ENCODE results near the gene KYAT1.

The KYAT1 gene

DNA sequence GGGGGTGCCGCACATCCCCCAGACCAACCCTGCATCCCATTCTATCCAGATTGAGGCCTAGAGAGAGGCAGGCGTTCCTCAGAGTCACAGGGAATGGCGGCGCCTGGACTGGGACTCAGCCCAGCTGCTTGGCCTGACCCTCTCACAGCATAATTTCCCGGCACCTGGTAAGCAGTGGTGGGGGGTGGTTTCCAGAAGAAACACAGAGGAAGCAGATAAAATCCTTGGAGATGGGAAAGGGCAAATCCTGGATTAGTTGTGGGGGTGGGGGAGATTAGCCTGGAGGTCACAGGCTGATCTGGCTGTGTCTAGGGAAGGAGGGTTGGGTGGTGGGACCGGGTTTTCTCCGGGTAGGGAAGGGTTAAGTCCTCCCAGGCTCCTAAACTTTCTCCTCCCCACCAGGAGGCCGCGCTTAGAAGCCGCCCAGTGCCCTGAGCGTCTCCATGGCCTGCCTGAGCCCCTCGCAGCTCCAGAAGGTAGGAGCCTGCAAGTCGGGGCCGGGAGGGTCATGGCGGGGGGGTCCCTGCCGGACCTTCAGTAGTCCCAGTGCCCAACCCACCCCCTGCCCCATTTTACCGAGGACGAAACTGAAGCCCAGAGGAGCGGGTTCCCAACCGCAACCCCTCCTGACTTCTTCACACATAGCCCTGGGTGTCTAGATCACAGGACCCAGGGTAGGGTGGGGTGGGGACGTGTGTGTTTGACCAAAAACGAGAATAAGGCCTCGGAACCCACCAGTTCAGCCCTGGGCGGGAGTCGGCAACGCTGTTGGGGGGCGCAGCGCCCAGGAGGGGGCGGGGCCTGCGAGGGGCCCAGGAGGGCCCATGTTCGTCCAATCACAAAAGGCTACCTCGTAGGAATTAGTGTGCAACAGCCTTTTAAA lies 40.4 kb upstream of the KYAT1 start:
- TF ChIP-seq, protein P1, sequence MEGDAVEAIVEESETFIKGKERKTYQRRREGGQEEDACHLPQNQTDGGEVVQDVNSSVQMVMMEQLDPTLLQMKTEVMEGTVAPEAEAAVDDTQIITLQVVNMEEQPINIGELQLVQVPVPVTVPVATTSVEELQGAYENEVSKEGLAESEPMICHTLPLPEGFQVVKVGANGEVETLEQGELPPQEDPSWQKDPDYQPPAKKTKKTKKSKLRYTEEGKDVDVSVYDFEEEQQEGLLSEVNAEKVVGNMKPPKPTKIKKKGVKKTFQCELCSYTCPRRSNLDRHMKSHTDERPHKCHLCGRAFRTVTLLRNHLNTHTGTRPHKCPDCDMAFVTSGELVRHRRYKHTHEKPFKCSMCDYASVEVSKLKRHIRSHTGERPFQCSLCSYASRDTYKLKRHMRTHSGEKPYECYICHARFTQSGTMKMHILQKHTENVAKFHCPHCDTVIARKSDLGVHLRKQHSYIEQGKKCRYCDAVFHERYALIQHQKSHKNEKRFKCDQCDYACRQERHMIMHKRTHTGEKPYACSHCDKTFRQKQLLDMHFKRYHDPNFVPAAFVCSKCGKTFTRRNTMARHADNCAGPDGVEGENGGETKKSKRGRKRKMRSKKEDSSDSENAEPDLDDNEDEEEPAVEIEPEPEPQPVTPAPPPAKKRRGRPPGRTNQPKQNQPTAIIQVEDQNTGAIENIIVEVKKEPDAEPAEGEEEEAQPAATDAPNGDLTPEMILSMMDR (IDR thresholded peaks at IDR 0.05; ENCODE audit: unreplicated experiment in 3 of 3): peak in 1 of 3 experiments; percentile 10
- Mint-ChIP-seq H3K4me1 (peaks cover 30% of the 10 kb centered on the region), H3K9me3 (no peaks in the 10 kb centered on the region), H3K27ac (peak overlapping the region; percentile 96 to 99 (median 99)), H3K36me3 (ENCODE audit: low read depth) (peaks cover 9% of the 10 kb centered on the region), H3K4me3 (peak overlapping the region; percentile 91 to 92 (median 91)), H3K27me3 (ENCODE audit: low read depth) (no peaks in the 10 kb centered on the region)

DNA sequence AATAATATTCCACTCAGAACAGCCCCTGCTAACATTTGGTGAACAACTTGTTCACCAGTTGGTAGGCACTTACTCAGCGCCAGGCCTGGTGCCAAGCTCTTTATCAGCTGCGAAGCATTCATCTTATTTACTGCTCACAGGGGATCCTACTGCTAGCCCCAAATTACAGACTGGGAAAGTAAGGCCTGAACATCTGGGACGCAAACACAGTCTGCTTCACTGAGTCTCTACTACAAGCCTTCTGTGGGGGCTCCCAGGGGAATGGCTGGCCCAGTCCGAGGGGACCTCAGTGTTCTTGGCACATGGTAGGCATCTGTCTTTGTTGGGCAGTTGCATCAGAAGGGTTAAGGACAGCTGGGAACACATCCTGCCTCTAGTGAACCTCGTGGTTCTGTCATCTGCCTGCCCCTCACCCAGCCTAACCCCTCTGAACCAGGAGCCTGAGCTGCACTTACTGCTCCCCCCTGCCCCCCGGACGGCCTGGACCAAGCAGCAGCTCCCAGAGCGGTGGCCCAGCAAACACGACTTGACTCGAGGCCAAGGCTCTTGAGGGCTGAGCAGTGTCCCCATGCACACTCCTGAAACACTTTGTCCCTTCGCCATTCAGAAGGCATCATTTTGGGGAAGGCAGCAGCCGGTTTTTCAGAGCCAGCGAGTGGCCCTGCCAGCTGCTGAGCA lies 38.8 kb upstream of the KYAT1 start, which contains the start of gene PHYHD1:
TSS of gene PHYHD1 (plus strand) at position 602 of the 678 bp plus-strand sequence. CDS start 1,342 bp downstream, outside the sequence.
- peaks cover 43% of the 10 kb centered on the region for H3K4me1 Mint-ChIP-seq
- peak within 1 kb of the TSS; percentile 91 to 92 (median 91) for H3K4me3 Mint-ChIP-seq
- no peaks in the 10 kb centered on the region for H3K27me3 Mint-ChIP-seq (ENCODE audit: low read depth)
- TF ChIP-seq, protein P1 (IDR thresholded peaks at IDR 0.05; ENCODE audit: unreplicated experiment in 3 of 3): no peak
- H3K27ac Mint-ChIP-seq: peak within 1 kb of the TSS; percentile 96 to 99 (median 99)
- H3K36me3 Mint-ChIP-seq (ENCODE audit: low read depth): peaks cover 19% of the 10 kb centered on the region
- no peaks in the 10 kb centered on the region for H3K9me3 Mint-ChIP-seq

DNA sequence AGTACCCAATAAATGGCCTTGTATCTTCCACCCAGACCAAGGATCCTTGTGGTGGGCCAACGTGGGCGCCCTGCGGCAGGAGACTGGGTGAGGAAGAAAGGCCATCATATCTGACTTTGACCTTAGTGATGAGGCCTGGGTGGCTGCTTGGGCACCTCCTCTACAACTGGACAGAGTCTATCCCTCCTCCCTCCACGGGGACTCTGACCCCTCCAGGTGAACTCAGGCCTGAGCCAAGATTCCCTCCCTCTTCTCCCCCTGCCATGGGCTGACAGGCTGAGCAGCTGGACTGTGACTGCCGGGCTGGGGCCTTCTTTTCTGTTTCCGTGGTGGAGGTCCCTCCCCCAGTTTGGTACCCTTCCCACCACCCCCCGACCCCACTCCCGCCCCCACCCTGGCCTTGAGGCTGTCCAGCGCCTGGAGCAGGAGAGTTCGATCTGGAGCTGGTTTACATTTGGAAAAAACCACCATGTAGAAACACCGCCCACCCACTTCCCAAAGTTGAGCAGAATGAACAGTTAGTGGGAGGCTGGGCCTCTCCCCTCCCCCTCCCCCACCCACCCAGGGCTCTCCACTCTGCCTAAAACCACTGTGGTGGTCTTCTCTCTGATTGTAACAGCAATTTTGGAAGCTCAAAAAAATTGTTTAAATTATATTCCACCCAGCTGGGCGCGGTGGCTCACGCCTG lies 37.8 kb upstream of the KYAT1 start:
- Mint-ChIP-seq H3K4me3 (peak overlapping the region in 1 of 3 experiments; percentile 66), H3K36me3 (ENCODE audit: low read depth) (peaks cover 20% of the 10 kb centered on the region), H3K27me3 (ENCODE audit: low read depth) (no peaks in the 10 kb centered on the region), H3K9me3 (no peaks in the 10 kb centered on the region), H3K27ac (peak overlapping the region; percentile 78 to 99 (median 79)), H3K4me1 (peaks cover 43% of the 10 kb centered on the region)
- TF ChIP-seq, protein P1 (IDR thresholded peaks at IDR 0.05; ENCODE audit: unreplicated experiment in 3 of 3): no peak

DNA sequence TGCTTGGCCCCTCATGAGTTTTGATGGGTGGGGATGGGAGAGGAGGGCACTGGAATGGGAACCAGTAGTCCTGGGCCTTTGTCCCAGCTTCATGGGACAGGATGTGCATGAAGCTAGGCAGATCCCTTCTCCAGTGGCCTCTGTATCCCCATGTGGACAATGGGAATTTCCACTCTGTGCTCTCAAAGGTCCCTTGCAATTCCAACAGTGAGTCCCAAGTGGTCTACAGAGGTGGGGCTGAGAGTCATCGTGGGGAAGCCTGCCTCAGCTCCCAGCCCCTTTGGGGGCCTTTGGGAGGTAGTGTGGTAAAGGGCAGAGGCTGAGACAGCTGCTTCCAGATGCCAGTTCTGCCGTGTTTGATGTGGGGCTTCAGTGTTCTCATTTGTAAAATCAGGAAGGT lies 37.2 kb upstream of the KYAT1 start:
- H3K36me3 Mint-ChIP-seq (ENCODE audit: low read depth): peaks cover 20% of the 10 kb centered on the region
- H3K27ac Mint-ChIP-seq: peak overlapping the region; percentile 78 to 99 (median 79)
- TF ChIP-seq, protein P1 (IDR thresholded peaks at IDR 0.05; ENCODE audit: unreplicated experiment in 3 of 3): no peak
- H3K4me3 Mint-ChIP-seq: peak overlapping the region in 1 of 3 experiments; percentile 66
- peaks cover 43% of the 10 kb centered on the region for H3K4me1 Mint-ChIP-seq
- H3K9me3 Mint-ChIP-seq: no peaks in the 10 kb centered on the region
- no peaks in the 10 kb centered on the region for H3K27me3 Mint-ChIP-seq (ENCODE audit: low read depth)

DNA sequence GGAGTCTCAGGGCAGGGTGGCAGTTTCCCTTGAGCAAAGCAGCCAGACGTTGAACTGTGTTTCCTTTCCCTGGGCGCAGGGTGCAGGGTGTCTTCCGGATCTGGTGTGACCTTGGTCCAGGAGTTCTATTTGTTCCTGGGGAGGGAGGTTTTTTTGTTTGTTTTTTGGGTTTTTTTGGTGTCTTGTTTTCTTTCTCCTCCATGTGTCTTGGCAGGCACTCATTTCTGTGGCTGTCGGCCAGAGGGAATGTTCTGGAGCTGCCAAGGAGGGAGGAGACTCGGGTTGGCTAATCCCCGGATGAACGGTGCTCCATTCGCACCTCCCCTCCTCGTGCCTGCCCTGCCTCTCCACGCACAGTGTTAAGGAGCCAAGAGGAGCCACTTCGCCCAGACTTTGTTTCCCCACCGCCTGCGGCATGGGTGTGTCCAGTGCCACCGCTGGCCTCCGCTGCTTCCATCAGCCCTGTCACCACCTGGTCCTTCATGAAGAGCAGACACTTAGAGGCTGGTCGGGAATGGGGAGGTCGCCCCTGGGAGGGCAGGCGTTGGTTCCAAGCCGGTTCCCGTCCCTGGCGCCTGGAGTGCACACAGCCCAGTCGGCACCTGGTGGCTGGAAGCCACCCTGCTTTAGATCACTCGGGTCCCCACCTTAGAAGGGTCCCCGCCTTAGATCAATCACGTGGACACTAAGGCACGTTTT lies 35.5 kb upstream of the KYAT1 start:
- Mint-ChIP-seq H3K36me3 (ENCODE audit: low read depth) (peaks cover 26% of the 10 kb centered on the region), H3K4me3 (peak overlapping the region in 2 of 3 experiments; percentile 22 to 49), H3K4me1 (peaks cover 53% of the 10 kb centered on the region), H3K9me3 (no peaks in the 10 kb centered on the region), H3K27me3 (ENCODE audit: low read depth) (no peaks in the 10 kb centered on the region), H3K27ac (peak overlapping the region; percentile 60 to 100 (median 98))
- TF ChIP-seq, protein P1 (IDR thresholded peaks at IDR 0.05; ENCODE audit: unreplicated experiment in 3 of 3): no peak

All from nephron (organoid).